Adrenal gland (tissue), 12 donors: ENCODE data around the gene ACTL7A. TPM values are rescaled to one million over a fixed set of nuclear protein-coding genes. Genes with fewer than 3 reads are reported as not detected.
A peak's percentile ranks its signal among the peaks of the same experiment; 100 is the strongest.

Source experiments
- DNase-seq, 7 donors: peaks; one replicate each; pipeline ENCODE4 v3.0.0-alpha.2; 2019 to 2020
- H3K27ac ChIP-seq, 5 donors: fragments of 200-600 bp; sonication (generic) in 4 of 5; 1 replicate in 3 of 5; 2 replicates in 2 of 5; pipeline versions ENCODE4 v1.5.1 to v1.8.0; 2016 to 2020; ENCODE audit warnings: mild to moderate bottlenecking in 1 of 5
- H3K27me3 ChIP-seq: fragments of 200-600 bp; 2 replicates; pipeline ENCODE4 v1.8.0; 2021
- H3K36me3 ChIP-seq, 2 donors: fragments of 200-600 bp; replicated peaks in 1 of 2; 1 replicate in 1 of 2; 2 replicates in 1 of 2; pipeline versions ENCODE4 v1.5.1 to v1.8.0; 2018 to 2022
- H3K4me1 ChIP-seq, 2 donors: fragments of 200-600 bp; replicated peaks in 1 of 2; 1 replicate in 1 of 2; 2 replicates in 1 of 2; pipeline versions ENCODE4 v1.5.1 to v1.8.0; 2018 to 2021
- H3K4me3 ChIP-seq, 4 donors: fragments of 200-600 bp; sonication (generic) in 3 of 4; one replicate each; pipeline ENCODE4 v1.5.1; 2016 to 2018
- H3K9me3 ChIP-seq, 3 donors: fragments of 200-600 bp; sonication (generic) in 1 of 3; replicated peaks in 1 of 3; 1 replicate in 2 of 3; 2 replicates in 1 of 3; pipeline versions ENCODE4 v1.5.1 to v1.8.0; 2016 to 2021
- POLR2A ChIP-seq, 2 donors: fragments of 450-650 bp; IDR thresholded peaks; one replicate each; pipeline ENCODE4 v1.6.1; 2017; ENCODE audit warnings: antibody characterized with exemption in 2 of 2, mild to moderate bottlenecking in 2 of 2, moderate library complexity in 1 of 2
- WGBS, 4 donors: extraction: QIAGEN DNeasy Blood & Tissue Kit in 2 of 4; methylation state at CpG; one replicate each; pipeline versions ENCODE4 v1.1.5 to v1.1.7; 2013 to 2017; 5-methylcytosine and 5-hydroxymethylcytosine counted together
- intact Hi-C, 2 donors: fragments of 100-400 bp; cut with DNase I; formaldehyde crosslinking; loops; one replicate each; pipeline versions ENCODE4 v1.14.1 to v1.15.0; 2022 to 2023
- polyA plus RNA-seq, 3 donors: library from polyadenylated mRNA; stranded (reverse); fragments of 200-250 nt in 2 of 3; fragments of 350-450 nt in 1 of 3; fragmentation: Illumina TruSeq in 1 of 3; extraction: RNeasy Lipid Tissue Mini Kit (QIAGEN cat#74804) in 1 of 3; gene quantifications; one replicate each; pipeline ENCODE4 v1.2.3, GENCODE V29; 2013 to 2014
- total RNA-seq, 9 donors: library from RNA; depleted of rRNA in 4 of 9; stranded (reverse); fragments of >200 nt in 4 of 9; fragments of 120-200 nt in 1 of 9; fragmentation: NEBNext Ultra II Directional in 1 of 9; extraction: Animal tissue kit (Norgen Biotek cat#: 25700) in 1 of 9; gene quantifications; one replicate each; pipeline versions ENCODE4 v1.1.0 to v1.2.4, GENCODE V29; 2013 to 2023
- TF ChIP-seq, protein P1 (sequence below), 6 experiments: fragments of 450-650 bp in 4 of 6; fragments of 200-600 bp in 2 of 6; sonication (generic) in 1 of 6; IDR thresholded peaks; 1 replicate in 5 of 6; 2 replicates in 1 of 6; pipeline versions ENCODE4 v1.5.1 to v1.8.0; 2016 to 2021; ENCODE audit warnings: antibody characterized with exemption in 6 of 6, mild to moderate bottlenecking in 2 of 6, moderate library complexity in 1 of 6
- donor health status: healthy with polysubstance abuse.
- donor health status: Bipolar disorder and iron deficiency.
- donor health status: DM: yes; HTN: yes; CAD: no.
- donor health status: DM: no; HTN: no; CAD: no.
- donor health status: DM: no; HTN: no; CAD: no.
- donor health status: DM: yes; HTN: yes; CAD: no.

The ACTL7A gene
- total and polyA plus RNA-seq, 12 donors: not detected

DNA sequence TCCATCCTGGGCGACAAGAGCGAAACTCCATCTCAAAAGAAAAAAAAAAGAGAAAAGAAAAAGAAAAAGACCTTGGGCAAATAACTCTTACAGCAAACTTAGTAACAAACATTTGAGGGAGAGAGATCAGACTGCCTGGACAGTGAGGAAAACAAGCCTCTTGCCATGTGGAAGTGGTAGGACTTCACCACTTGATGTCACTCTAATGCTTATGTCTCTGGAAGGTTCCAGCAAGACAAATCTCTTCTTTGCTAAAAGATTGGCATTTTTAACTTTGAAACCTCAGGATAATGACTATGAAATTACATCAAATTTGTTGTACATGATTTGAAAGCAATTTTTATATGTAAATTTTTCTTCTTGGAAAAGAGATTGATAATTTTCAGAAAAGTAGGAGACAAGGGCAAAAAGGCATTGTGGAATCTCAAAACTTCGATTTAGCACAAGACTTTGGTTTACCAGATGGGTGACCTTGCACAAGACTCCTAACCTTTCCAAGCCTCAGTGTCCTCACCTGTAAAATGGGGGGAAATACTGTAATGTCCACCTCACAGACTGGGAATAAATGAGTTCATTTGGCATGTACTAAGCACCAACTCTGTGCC is 11.7 kb upstream of the ACTL7A start:
- H3K27me3 ChIP-seq: no peaks in the 10 kb centered on the region
- H3K4me1 ChIP-seq: no peaks in the 10 kb centered on the region
- H3K36me3 ChIP-seq: no peaks in the 10 kb centered on the region
- WGBS, 4 donors: 85 to 90% (median 86%) methylated on average over 3 of the region's 3 CpGs
- TF ChIP-seq POLR2A (IDR thresholded peaks at IDR 0.05): no peak
- TF ChIP-seq, protein P1, sequence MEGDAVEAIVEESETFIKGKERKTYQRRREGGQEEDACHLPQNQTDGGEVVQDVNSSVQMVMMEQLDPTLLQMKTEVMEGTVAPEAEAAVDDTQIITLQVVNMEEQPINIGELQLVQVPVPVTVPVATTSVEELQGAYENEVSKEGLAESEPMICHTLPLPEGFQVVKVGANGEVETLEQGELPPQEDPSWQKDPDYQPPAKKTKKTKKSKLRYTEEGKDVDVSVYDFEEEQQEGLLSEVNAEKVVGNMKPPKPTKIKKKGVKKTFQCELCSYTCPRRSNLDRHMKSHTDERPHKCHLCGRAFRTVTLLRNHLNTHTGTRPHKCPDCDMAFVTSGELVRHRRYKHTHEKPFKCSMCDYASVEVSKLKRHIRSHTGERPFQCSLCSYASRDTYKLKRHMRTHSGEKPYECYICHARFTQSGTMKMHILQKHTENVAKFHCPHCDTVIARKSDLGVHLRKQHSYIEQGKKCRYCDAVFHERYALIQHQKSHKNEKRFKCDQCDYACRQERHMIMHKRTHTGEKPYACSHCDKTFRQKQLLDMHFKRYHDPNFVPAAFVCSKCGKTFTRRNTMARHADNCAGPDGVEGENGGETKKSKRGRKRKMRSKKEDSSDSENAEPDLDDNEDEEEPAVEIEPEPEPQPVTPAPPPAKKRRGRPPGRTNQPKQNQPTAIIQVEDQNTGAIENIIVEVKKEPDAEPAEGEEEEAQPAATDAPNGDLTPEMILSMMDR (IDR thresholded peaks at IDR 0.05): peak in 3 of 6 experiments; percentile 19 to 39 (median 27)
- intact Hi-C loops: no loop called here
- no peak overlapping the region for H3K27ac ChIP-seq
- H3K9me3 ChIP-seq: no peaks in the 10 kb centered on the region
- DNase-seq: no peak
- no peak overlapping the region for H3K4me3 ChIP-seq

DNA sequence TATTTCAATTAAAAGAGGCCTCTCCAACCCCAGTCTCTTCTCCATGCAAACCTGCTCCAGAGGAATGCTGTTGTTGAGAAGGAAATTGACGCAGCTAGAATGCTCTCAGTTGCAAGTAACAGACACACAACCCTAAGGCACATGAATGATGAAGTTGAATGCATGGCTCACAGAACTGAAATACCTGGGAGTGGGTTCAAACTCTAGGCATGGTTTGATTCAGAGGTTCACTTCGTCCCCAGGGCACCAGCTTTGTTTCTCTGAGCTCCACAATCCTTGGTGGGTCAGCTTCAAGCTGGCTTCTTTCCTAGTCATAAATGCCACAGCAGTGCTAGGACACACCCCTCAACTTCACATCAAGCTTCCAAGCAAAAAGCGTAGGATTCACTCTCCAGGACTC is 10.9 kb upstream of the ACTL7A start:
- intact Hi-C loops: no loop called here
- H3K4me3 ChIP-seq: no peak overlapping the region
- H3K27ac ChIP-seq: no peak overlapping the region
- TF ChIP-seq, protein P1 (IDR thresholded peaks at IDR 0.05): no peak
- H3K9me3 ChIP-seq: no peaks in the 10 kb centered on the region
- H3K4me1 ChIP-seq: no peaks in the 10 kb centered on the region
- no peaks in the 10 kb centered on the region for H3K27me3 ChIP-seq
- 87 to 98% (median 88%) methylated on average over 2 to 3 of the region's 3 CpGs for WGBS, 4 donors
- no peaks in the 10 kb centered on the region for H3K36me3 ChIP-seq
- DNase-seq: no peak

DNA sequence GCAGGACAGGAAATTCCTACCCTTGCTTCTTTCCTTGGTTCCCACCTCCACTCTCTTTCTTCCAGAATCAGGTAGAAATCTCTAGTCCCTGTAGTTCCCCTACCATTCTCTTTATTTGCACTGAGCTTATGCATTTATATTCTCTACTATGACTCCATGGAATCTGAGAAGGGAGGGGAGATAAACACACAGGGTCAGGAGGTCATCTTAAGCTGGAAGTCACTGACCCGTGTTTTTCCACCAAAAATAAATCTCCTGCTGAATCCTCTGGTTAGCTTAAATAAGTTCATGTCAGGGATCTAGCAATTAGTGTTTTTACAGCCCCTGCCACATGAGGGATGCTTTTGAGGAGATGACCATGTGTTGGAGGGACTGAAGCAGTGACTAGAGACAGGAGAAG is 10.0 kb upstream of the ACTL7A start:
- no peak for DNase-seq
- no peak overlapping the region for H3K27ac ChIP-seq
- TF ChIP-seq, protein P1 (IDR thresholded peaks at IDR 0.05): no peak
- no peak for TF ChIP-seq POLR2A (IDR thresholded peaks at IDR 0.05)
- H3K4me1 ChIP-seq: no peaks in the 10 kb centered on the region
- no peaks in the 10 kb centered on the region for H3K36me3 ChIP-seq
- no peak overlapping the region for H3K4me3 ChIP-seq
- WGBS, 4 donors: 24 to 26% (median 24%) methylated on average over 1 of the region's 1 CpG
- intact Hi-C loops: no loop called here
- H3K27me3 ChIP-seq: no peaks in the 10 kb centered on the region
- H3K9me3 ChIP-seq: no peaks in the 10 kb centered on the region

DNA sequence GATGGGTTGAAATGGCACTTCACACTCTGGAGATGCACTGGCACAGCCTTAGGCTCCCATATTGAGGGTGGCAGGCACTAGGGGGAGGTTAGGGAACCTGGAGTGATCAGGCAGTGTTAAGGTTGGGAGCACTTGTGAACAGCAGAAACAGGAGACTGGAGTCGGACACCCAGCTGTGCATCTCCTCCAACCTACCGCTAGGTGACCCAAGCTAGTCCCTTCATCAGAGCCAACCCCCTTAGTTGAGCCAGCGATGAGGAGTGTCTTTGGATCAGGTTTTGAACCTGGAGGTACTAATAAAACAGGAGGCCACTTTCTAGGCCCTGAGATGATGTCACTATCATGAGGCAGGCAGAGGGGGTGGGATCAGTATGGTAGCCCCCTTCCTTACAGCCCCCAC is 8.0 kb upstream of the ACTL7A start:
- Histone ChIP-seq H3K9me3 (no peaks in the 10 kb centered on the region), H3K27ac (no peak overlapping the region), H3K4me1 (no peaks in the 10 kb centered on the region), H3K27me3 (no peaks in the 10 kb centered on the region), H3K4me3 (no peak overlapping the region), H3K36me3 (no peaks in the 10 kb centered on the region)
- intact Hi-C loops: no loop called here
- 88 to 100% (median 95%) methylated on average over 2 to 3 of the region's 3 CpGs for WGBS, 4 donors
- no peak for DNase-seq
- no peak for TF ChIP-seq POLR2A (IDR thresholded peaks at IDR 0.05)
- TF ChIP-seq, protein P1 (IDR thresholded peaks at IDR 0.05): no peak
